Head of caudate nucleus (tissue), 42 donors: ENCODE results near the gene HIPK2.

ENCODE experiments used
- DNase-seq, 42 donors: peaks; one replicate each; pipeline versions ENCODE4 v3.0.0 to v3.0.0-alpha.2; 2020 to 2021; ENCODE audit warnings: mixed read lengths in 7 of 42
- intact Hi-C: fragments of 100-400 bp; cut with DNase I; formaldehyde crosslinking; loops from one replicate; pipeline ENCODE4 v1.15.0; 2022

The HIPK2 gene

DNA sequence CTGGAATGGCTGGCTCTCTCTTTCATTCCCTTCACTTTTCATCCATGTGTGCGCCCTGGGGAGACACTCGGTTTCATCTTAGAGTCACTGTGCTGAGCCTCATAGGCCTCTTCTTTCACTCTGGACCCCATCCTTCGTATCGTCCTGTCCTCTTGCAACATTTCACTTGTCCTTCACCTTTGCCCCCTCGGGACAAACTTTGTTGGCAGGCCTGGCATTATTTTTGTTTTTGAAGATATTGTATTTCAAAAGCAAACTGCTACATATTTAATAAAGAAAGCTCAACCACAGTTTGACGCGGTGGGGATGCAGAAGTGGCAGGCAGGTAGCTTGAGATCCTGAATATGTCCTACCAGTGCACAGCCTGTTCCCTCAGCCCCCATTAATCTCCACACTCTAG is 36.6 kb downstream of the HIPK2 start:
- no peak for DNase-seq
- intact Hi-C loops, result no loop called here

DNA sequence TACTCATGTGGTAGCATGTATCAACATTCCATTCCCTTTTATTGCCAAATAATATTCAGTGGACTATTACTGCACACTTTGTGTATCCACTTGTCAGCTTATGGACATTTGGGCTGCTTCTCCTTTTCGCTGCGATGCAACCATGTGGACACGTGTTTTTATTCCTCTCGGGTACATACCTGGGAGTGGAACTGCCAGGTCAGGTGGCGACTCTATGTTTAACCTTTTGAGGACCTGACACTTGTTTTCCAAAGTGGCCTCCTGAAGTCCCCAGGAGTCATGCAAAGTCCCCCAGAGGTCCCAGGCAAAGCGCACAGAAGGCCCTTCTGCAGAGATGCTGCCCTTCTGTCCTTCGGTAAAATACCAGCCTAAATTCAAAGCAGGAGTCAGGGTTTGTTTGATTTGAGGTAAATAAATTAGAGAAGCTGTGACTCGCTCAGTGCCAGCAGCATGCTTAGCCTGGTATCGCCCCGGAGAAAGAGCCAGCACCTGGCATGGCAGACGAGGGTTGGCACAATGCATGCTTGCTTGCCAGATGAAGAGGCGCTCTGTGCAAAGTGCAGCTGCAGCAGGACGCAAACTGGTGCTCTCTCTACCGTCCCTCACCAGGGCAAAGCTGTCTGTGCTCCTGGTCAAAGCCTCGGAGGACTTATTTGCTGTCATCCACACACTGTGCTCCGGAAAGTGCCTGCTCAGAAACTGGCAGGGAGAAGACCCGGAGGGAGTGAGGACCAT is 37.8 kb downstream of the HIPK2 start:
- peak; percentile 65 to 92 (median 84) for DNase-seq
- intact Hi-C loops, result loop anchor here (10.0 kb wide), 1 partner anchor 85 kb away; no protein-coding TSS in a partner anchor

- intact Hi-C loops, result loop anchor here (10.0 kb wide), 1 partner anchor 84 kb away; no protein-coding TSS in a partner anchor
- no peak for DNase-seq
Observed at GRCh38 chr7:139738772-139739171, 39.0 kb downstream of the HIPK2 start.

DNA sequence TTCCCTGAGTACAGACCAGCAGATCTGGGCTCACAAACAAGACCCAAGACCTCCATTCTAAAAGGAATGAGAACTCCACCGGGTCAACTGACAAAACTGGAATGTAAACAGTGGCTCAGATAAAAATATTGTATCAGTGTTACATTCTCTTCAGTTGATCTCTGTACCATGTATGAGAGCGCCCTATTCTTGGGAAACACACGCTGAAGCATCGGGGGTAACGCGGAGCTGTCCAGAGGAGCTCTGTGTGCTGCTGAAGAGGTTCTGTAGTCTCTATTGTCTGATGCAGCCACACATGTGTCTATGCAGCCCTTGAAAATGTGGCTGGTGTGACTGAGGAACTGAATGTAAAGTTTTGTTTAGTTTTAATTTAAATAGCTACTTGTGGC is 39.7 kb downstream of the HIPK2 start:
- intact Hi-C loops, result loop anchor here (10.0 kb wide), 1 partner anchor 83 kb away; no protein-coding TSS in a partner anchor
- DNase-seq, result peak in 27 of 42 donors; percentile 40 to 82 (median 58)

DNA sequence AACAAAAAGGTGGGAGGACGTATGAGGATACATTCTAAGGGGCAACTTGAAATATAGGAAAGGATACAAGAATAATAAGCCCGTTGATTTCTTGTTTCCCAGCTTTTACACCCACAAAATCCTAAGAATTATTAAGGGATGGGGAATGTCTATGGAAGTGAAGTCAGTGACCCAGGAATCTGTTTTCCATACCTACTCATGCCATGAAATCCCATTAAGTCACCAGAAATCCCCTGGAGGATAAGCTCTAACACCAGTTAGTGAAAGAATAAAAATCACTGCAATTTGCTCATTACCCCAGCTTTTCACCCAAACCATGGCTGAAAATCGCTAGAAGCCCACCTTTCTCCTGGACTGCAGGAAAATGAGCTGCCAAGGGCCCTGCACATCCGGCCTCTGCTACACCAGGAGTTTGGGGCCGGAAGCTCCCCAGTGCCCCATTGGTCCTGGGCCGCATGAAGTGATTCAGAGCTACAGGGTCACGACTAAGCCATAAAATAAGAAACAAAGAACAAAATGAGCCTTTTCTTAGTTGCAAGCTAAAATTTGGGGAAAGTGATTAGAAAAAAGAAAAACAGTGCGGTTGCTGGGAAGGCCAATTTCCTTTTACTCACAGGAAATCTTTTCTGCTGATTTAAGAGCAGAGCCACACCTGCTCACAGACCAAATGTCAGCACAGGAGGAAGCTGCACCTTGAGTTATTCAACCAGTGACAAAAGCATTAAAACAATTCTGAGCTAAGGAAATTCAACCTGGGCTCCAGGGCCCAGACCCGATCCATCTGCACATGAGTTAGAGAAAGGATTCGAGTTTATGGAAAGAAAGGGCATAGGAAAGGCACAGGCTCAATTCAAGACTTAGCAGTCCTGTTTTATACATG is 40.3 kb downstream of the HIPK2 start:
- intact Hi-C loops, result loop anchor here (10.0 kb wide), 1 partner anchor 83 kb away; no protein-coding TSS in a partner anchor
- no peak for DNase-seq

GRCh38 chr7:139735912-139736595 is 41.7 kb downstream of the HIPK2 start:
- intact Hi-C loops, result loop anchor here (10.0 kb wide), 1 partner anchor 81 kb away; no protein-coding TSS in a partner anchor
- DNase-seq, result peak in 1 of 42 donors; percentile 2

DNA sequence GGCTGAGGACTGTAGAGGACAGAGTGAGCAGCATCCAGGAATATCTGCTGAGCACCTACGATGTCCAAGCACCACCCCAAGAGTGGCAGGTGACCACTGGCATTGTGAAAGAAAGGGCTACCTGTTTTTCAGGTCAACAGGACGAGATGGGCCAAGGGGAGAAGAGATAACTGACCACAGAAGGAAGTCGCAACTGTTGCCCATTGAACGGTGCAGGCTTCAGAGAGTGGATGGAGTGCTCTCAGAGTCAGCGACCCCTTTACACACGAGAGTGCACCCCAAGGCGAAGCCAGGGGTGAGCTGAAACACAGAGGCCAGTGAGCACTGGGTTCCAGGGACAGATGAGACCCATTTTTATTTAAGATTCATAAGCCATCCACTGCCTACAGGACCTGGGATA is 42.3 kb downstream of the HIPK2 start:
- intact Hi-C loops, result loop anchor here (10.0 kb wide), 1 partner anchor 81 kb away; no protein-coding TSS in a partner anchor
- DNase-seq, result peak in 3 of 42 donors; percentile 3 to 39 (median 9)

DNA sequence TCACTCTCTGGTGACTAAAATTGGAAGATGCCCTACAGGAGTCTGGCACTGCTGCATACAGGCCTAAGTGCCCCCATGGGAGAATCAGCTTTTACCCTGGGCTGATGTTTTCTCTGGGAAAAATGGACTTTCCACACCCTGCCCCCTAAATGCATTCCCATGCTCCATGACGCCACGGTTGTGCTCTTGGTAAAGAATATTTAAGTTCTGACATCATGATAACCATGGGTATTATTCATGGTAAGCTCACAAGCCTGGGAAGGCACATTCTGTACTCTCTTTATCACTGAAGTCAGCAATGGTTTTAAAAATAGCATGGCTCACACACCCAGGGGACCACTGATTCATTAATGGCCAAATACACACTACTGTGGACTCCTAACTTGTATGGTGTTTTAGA is 43.4 kb downstream of the HIPK2 start:
- peak in 1 of 42 donors; percentile 3 for DNase-seq
- intact Hi-C loops, result loop anchor here (10.0 kb wide), 1 partner anchor 80 kb away; no protein-coding TSS in a partner anchor

DNA sequence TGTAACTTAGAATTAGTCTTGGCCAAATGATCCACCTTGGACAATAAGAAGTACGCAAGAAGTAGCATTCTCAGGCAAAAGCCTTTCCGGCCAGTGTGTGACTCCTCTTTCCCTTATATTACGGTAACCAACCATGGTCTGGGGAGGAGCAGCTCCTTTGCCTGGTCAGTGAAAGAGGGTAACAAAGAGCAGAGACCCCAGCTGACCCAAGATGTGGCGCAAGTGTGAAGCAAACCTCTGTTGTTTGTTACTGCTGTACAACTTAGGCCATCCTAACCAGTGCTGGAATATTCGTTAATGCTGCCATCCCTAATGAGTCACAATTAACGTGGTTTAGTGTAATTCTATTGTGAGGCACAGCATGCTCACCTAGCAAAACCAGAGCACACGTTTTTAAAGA is 44.0 kb downstream of the HIPK2 start:
- peak in 1 of 42 donors; percentile 15 for DNase-seq
- intact Hi-C loops, result loop anchor here (10.0 kb wide), 1 partner anchor 79 kb away; no protein-coding TSS in a partner anchor

DNA sequence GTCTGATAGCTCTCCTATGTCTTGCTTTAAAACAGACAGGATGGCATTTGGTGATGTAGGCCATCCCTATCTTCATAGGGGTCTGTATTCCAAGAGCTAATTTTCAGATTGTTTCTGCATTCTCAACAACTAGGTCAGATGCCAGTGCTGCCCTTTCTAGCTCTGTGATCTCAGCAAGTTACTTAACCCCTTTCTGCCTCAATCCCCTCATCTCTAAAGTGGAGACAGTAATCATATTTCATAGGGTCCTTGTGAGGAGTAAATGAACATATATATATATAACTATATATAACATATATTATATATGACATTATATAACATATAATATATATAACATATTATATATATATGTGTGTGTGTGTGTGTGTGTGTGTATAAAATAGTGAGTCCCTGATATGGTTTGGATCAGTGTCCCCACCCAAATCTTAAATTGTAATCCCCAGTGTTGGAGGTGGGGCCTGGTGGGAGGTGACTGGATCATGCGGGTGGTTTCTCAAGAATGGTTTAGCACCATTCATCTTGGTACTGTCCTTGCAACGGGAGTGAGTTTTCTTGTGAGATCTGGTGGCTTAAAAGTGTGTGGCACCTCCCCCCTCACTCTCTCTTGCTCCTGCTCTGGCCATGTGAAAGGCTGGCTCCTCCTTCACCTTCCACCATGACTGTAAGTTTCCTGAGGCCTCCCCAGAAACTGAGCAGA is 45.2 kb downstream of the HIPK2 start:
- intact Hi-C loops, result loop anchor here (10.0 kb wide), 1 partner anchor 78 kb away; no protein-coding TSS in a partner anchor
- no peak for DNase-seq

DNA sequence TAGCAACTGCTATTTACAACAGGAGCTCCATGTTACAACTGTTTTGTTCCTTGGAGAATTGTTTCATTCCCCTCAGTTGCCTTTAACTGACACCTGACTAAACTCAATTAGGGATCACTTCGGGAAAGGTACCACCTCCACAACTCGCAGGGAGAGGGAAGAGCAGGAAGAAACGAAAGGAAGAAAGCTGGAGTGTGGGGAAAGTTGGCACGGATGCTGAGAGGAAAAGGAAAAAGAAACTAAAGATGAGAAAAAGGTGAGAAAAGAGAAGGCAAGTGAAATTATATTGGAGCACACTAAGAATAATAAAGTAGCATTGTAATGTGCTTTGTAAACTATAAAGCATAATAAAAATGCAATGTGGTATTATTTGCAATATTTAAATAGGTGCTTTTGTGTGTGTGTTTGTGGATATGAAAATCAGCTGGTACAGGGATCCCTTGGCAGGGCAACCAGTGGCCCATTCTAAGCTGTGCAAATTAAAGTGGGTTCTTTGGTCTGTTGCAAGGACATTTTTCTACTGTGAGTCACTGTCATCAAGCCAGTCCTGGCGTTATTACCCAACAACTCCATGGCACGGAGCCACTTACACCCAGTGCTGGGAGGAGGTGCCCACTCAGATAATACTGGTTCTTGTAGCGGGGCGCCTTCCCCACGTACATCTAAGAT is 45.9 kb downstream of the HIPK2 start:
- intact Hi-C loops, result loop anchor here (10.0 kb wide), 1 partner anchor 77 kb away; no protein-coding TSS in a partner anchor
- peak in 40 of 42 donors; percentile 53 to 90 (median 71) for DNase-seq

- DNase-seq, result no peak
- intact Hi-C loops, result loop anchor here (10.0 kb wide), 1 partner anchor 76 kb away; no protein-coding TSS in a partner anchor
Observed at GRCh38 chr7:139730746-139731612, 46.8 kb downstream of the HIPK2 start.

- intact Hi-C loops, result no loop called here
- peak in 1 of 42 donors; percentile 23 for DNase-seq
Observed at GRCh38 chr7:139728203-139728602, 49.6 kb downstream of the HIPK2 start.

DNA sequence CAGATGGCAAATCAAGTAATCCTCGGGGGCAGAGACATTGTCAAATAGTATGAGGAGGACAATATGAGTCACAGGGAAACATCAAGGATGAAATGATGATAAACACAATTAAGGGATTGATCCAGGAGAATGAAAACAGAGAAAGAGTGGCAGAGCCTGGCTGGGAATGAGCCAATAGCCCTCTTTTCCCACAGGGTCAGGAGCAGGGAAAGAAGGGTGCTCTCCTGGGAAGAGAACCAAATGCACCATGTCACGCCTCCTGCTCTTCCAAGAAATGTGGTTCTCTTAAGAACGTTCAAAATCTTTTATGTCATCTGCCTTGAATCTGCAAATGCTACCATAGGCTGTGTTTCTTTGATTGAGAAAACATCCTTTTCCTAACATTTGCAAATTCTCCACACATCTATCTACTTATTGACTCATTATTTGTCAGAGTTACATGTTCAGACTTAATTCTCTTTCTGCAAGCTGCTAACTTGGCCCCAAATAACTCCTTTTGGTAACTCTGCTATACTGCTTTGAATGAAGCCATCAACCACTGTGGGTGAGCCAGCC is 50.6 kb downstream of the HIPK2 start:
- peak in 1 of 42 donors; percentile 21 for DNase-seq
- intact Hi-C loops, result no loop called here

- DNase-seq, result no peak
- intact Hi-C loops, result no loop called here
Observed at GRCh38 chr7:139726485-139726869, 51.3 kb downstream of the HIPK2 start.

- DNase-seq, result no peak
- intact Hi-C loops, result no loop called here
Observed at GRCh38 chr7:139725858-139726484, 51.8 kb downstream of the HIPK2 start.
